CD8-positive, alpha-beta memory T cell (primary cell): Measurements from ENCODE around the gene PCDH17. TPM values are rescaled to one million over a fixed set of nuclear protein-coding genes. Genes with fewer than 3 reads are reported as not detected.

Experiments used
- CTCF ChIA-PET: fragments of 350-600 bp; sonication (Branson Sonifier 250); formaldehyde crosslinking; loops from one replicate; lab custom pipeline; 2021; ENCODE audit warnings: antibody characterized with exemption; lab: Charles Lee
- POLR2A ChIA-PET: fragments of 350-600 bp; sonication (Branson Sonifier 250); formaldehyde crosslinking; loops from one replicate; lab custom pipeline; 2021; ENCODE audit warnings: antibody characterized with exemption; lab: Charles Lee
- DNase-seq, 5 donors: peaks; one replicate each; pipeline versions ENCODE4 v3.0.0 to v3.0.0-alpha.2; 2020 to 2022; ENCODE audit warnings: mixed read lengths in 1 of 5
- H3K27ac ChIP-seq: one replicate; pipeline ENCODE4 v1.7.0; 2013; ENCODE audit warnings: low read depth, mild to moderate bottlenecking, low read length, moderate library complexity
- H3K27me3 ChIP-seq: 2 replicates; pipeline ENCODE4 v1.7.0; 2013; ENCODE audit warnings: low read length, mild to moderate bottlenecking; ENCODE audit not compliant: insufficient read depth, poor library complexity, severe bottlenecking
- H3K36me3 ChIP-seq: 2 replicates; pipeline ENCODE4 v1.7.0; 2013; ENCODE audit warnings: mild to moderate bottlenecking, low read length, moderate library complexity; ENCODE audit not compliant: insufficient read depth
- H3K4me1 ChIP-seq: 2 replicates; pipeline ENCODE4 v1.7.0; 2013; ENCODE audit warnings: mild to moderate bottlenecking, low read length, moderate library complexity; ENCODE audit not compliant: insufficient read depth
- H3K4me3 ChIP-seq: 2 replicates; pipeline ENCODE4 v1.7.0; 2013; ENCODE audit warnings: mild to moderate bottlenecking, low read length
- H3K9me3 ChIP-seq: 2 replicates; pipeline ENCODE4 v1.7.0; 2013; ENCODE audit warnings: mild to moderate bottlenecking, low read length
- H3K27ac Mint-ChIP-seq, 8 donors: one replicate each; pipeline ENCODE4 v1.8.0; 2020 to 2021; ENCODE audit warnings: mixed read lengths in 8 of 8, mild to moderate bottlenecking in 6 of 8, inconsistent platforms in 3 of 8, moderate library complexity in 3 of 8
- H3K27me3 Mint-ChIP-seq, 2 donors: one replicate each; pipeline ENCODE4 v1.8.0; 2020 to 2021; ENCODE audit warnings: mixed read lengths in 2 of 2, mild to moderate bottlenecking in 1 of 2, moderate library complexity in 1 of 2
- H3K36me3 Mint-ChIP-seq, 3 donors: one replicate each; pipeline ENCODE4 v1.8.0; 2020 to 2021; ENCODE audit warnings: mixed read lengths in 3 of 3, inconsistent platforms in 1 of 3, mild to moderate bottlenecking in 1 of 3
- H3K4me1 Mint-ChIP-seq, 3 donors: one replicate each; pipeline ENCODE4 v1.8.0; 2020 to 2021; ENCODE audit warnings: mixed read lengths in 3 of 3, inconsistent platforms in 1 of 3, mild to moderate bottlenecking in 1 of 3
- H3K4me3 Mint-ChIP-seq, 7 donors: one replicate each; pipeline ENCODE4 v1.8.0; 2020 to 2021; ENCODE audit warnings: mixed read lengths in 7 of 7, mild to moderate bottlenecking in 6 of 7, moderate library complexity in 4 of 7, inconsistent platforms in 2 of 7
- H3K9me3 Mint-ChIP-seq, 5 donors: one replicate each; pipeline ENCODE4 v1.8.0; 2020 to 2022; ENCODE audit warnings: mixed read lengths in 5 of 5, mild to moderate bottlenecking in 3 of 5, moderate library complexity in 2 of 5, inconsistent platforms in 1 of 5
- polyA plus RNA-seq: library from polyadenylated mRNA; unstranded; fragments of 300-500 nt; fragmentation: Illumina TruSeq; gene quantifications from one replicate; pipeline ENCODE4 v1.2.3, GENCODE V29; 2021
- total RNA-seq, 2 experiments: library from RNA; stranded (reverse); gene quantifications; one replicate each; pipeline ENCODE4 v1.2.3, GENCODE V29; 2021

The PCDH17 gene
- total RNA-seq (not detected), polyA plus RNA-seq (not detected)

GRCh38 chr13:57631596-57632275 is at the start of gene PCDH17:
Gene PCDH17 (plus strand): TSS chr13:57631744. CDS start chr13:57632547, 803 bp downstream.
- Histone ChIP-seq H3K4me1 (peaks cover 11% of the 10 kb centered on the region), H3K27me3 (peaks cover 10% of the 10 kb centered on the region), H3K27ac (no peak within 1 kb of the TSS), H3K4me3 (peak within 1 kb of the TSS; percentile 37), H3K36me3 (no peaks in the 10 kb centered on the region), H3K9me3 (no peaks in the 10 kb centered on the region)
- POLR2A ChIA-PET, result no interaction called here
- Mint-ChIP-seq H3K4me1 (peaks cover 28 to 36% (median 34%) of the 10 kb centered on the region in 3 donors), H3K27ac (peak within 1 kb of the TSS in 5 of 8 donors; percentile 17 to 79 (median 32)), H3K27me3 (peaks cover 33 to 52% of the 10 kb centered on the region in 2 donors), H3K4me3 (peak within 1 kb of the TSS; percentile 64 to 90 (median 85)), H3K9me3 (peaks cover 0 to 23% (median 7%) of the 10 kb centered on the region in 5 donors), H3K36me3 (no peaks in the 10 kb centered on the region)
- CTCF ChIA-PET, result no interaction called here
- peak in 1 of 5 donors; percentile 17 for DNase-seq

- no peaks in the 10 kb centered on the region for H3K9me3 ChIP-seq
- ChIA-PET POLR2A (no interaction called here), CTCF (no interaction called here)
- Mint-ChIP-seq H3K27ac (no peak overlapping the region), H3K4me1 (no peaks in the 10 kb centered on the region), H3K27me3 (no peaks in the 10 kb centered on the region), H3K36me3 (no peaks in the 10 kb centered on the region), H3K9me3 (peaks cover 6 to 21% (median 12%) of the 10 kb centered on the region in 5 donors), H3K4me3 (no peak overlapping the region)
- H3K27me3 ChIP-seq, result no peaks in the 10 kb centered on the region
- DNase-seq, result no peak
- no peaks in the 10 kb centered on the region for H3K36me3 ChIP-seq
- H3K4me1 ChIP-seq, result no peaks in the 10 kb centered on the region
- no peak overlapping the region for H3K27ac ChIP-seq
- H3K4me3 ChIP-seq, result no peak overlapping the region
These were observed 49.5 kb upstream of the PCDH17 start for GRCh38 chr13:57582032-57582431.

- Mint-ChIP-seq H3K4me3 (no peak overlapping the region), H3K4me1 (no peaks in the 10 kb centered on the region), H3K36me3 (no peaks in the 10 kb centered on the region), H3K27me3 (no peaks in the 10 kb centered on the region), H3K27ac (no peak overlapping the region), H3K9me3 (peaks cover 6 to 20% (median 13%) of the 10 kb centered on the region in 5 donors)
- ChIA-PET CTCF (no interaction called here), POLR2A (no interaction called here)
- no peaks in the 10 kb centered on the region for H3K4me1 ChIP-seq
- no peak for DNase-seq
- H3K36me3 ChIP-seq, result no peaks in the 10 kb centered on the region
- H3K27me3 ChIP-seq, result no peaks in the 10 kb centered on the region
- no peak overlapping the region for H3K4me3 ChIP-seq
- H3K27ac ChIP-seq, result no peak overlapping the region
- no peaks in the 10 kb centered on the region for H3K9me3 ChIP-seq
These were observed 48.0 kb upstream of the PCDH17 start for GRCh38 chr13:57583529-57583928.

- Mint-ChIP-seq H3K9me3 (peaks cover 4 to 13% (median 7%) of the 10 kb centered on the region in 5 donors), H3K27ac (no peak overlapping the region), H3K4me3 (no peak overlapping the region), H3K27me3 (no peaks in the 10 kb centered on the region), H3K36me3 (no peaks in the 10 kb centered on the region), H3K4me1 (no peaks in the 10 kb centered on the region)
- ChIA-PET POLR2A (no interaction called here), CTCF (interaction anchor here (1.2 kb wide), 1 partner anchor 10 kb away, joined by 3 read pairs; no protein-coding TSS in a partner anchor)
- Histone ChIP-seq H3K27ac (no peak overlapping the region), H3K9me3 (no peaks in the 10 kb centered on the region), H3K27me3 (no peaks in the 10 kb centered on the region), H3K36me3 (no peaks in the 10 kb centered on the region), H3K4me3 (no peak overlapping the region), H3K4me1 (no peaks in the 10 kb centered on the region)
- DNase-seq, result no peak
These were observed 42.9 kb upstream of the PCDH17 start for GRCh38 chr13:57588639-57589038.

- no peaks in the 10 kb centered on the region for H3K27me3 ChIP-seq
- ChIA-PET CTCF (no interaction called here), POLR2A (no interaction called here)
- H3K27ac ChIP-seq, result no peak overlapping the region
- H3K4me1 ChIP-seq, result no peaks in the 10 kb centered on the region
- Mint-ChIP-seq H3K4me3 (no peak overlapping the region), H3K27me3 (no peaks in the 10 kb centered on the region), H3K36me3 (no peaks in the 10 kb centered on the region), H3K27ac (no peak overlapping the region), H3K4me1 (no peaks in the 10 kb centered on the region), H3K9me3 (peaks cover 3 to 18% (median 6%) of the 10 kb centered on the region in 5 donors)
- H3K4me3 ChIP-seq, result no peak overlapping the region
- H3K36me3 ChIP-seq, result no peaks in the 10 kb centered on the region
- H3K9me3 ChIP-seq, result no peaks in the 10 kb centered on the region
- DNase-seq, result no peak
These were observed 35.8 kb upstream of the PCDH17 start for GRCh38 chr13:57595775-57596174.

- H3K36me3 ChIP-seq, result no peaks in the 10 kb centered on the region
- Mint-ChIP-seq H3K27ac (no peak overlapping the region), H3K9me3 (peaks cover 1 to 17% (median 5%) of the 10 kb centered on the region in 5 donors), H3K27me3 (no peaks in the 10 kb centered on the region), H3K4me1 (no peaks in the 10 kb centered on the region), H3K4me3 (no peak overlapping the region), H3K36me3 (no peaks in the 10 kb centered on the region)
- POLR2A ChIA-PET, result no interaction called here
- CTCF ChIA-PET, result no interaction called here
- H3K9me3 ChIP-seq, result no peaks in the 10 kb centered on the region
- H3K27me3 ChIP-seq, result no peaks in the 10 kb centered on the region
- no peaks in the 10 kb centered on the region for H3K4me1 ChIP-seq
- no peak for DNase-seq
- H3K27ac ChIP-seq, result no peak overlapping the region
- no peak overlapping the region for H3K4me3 ChIP-seq
These were observed 30.0 kb upstream of the PCDH17 start for GRCh38 chr13:57601536-57601935.

GRCh38 chr13:57604442-57604841 is 27.1 kb upstream of the PCDH17 start:
- peaks cover under 1 to 12% (median 2%) of the 10 kb centered on the region in 5 donors for H3K9me3 Mint-ChIP-seq
- ChIA-PET CTCF (no interaction called here), POLR2A (no interaction called here)
- Histone ChIP-seq H3K36me3 (no peaks in the 10 kb centered on the region), H3K4me3 (no peak overlapping the region), H3K4me1 (no peaks in the 10 kb centered on the region), H3K27ac (no peak overlapping the region), H3K9me3 (no peaks in the 10 kb centered on the region), H3K27me3 (no peaks in the 10 kb centered on the region)
- no peaks in the 10 kb centered on the region for H3K4me1 Mint-ChIP-seq
- DNase-seq, result no peak
- no peak overlapping the region for H3K27ac Mint-ChIP-seq
- H3K27me3 Mint-ChIP-seq, result no peaks in the 10 kb centered on the region
- H3K4me3 Mint-ChIP-seq, result no peak overlapping the region
- no peaks in the 10 kb centered on the region for H3K36me3 Mint-ChIP-seq

GRCh38 chr13:57611969-57612368 is 19.6 kb upstream of the PCDH17 start:
- CTCF ChIA-PET, result no interaction called here
- POLR2A ChIA-PET, result no interaction called here
- Mint-ChIP-seq H3K36me3 (no peaks in the 10 kb centered on the region), H3K27me3 (no peaks in the 10 kb centered on the region), H3K9me3 (peaks cover 0 to 18% (median 4%) of the 10 kb centered on the region in 5 donors), H3K4me3 (no peak overlapping the region), H3K4me1 (no peaks in the 10 kb centered on the region), H3K27ac (no peak overlapping the region)
- no peaks in the 10 kb centered on the region for H3K36me3 ChIP-seq
- no peaks in the 10 kb centered on the region for H3K27me3 ChIP-seq
- H3K9me3 ChIP-seq, result no peaks in the 10 kb centered on the region
- no peak overlapping the region for H3K4me3 ChIP-seq
- DNase-seq, result no peak
- no peaks in the 10 kb centered on the region for H3K4me1 ChIP-seq
- H3K27ac ChIP-seq, result no peak overlapping the region
